NCI-H345 treated with DMSO at 0.1 percent for 48 hours (cell line): ENCODE results near the gene PHF21B.
"Not testable (repeated sequence)": the region's sequence is repeated elsewhere in the genome, so short reads cannot be mapped to it uniquely, and the experiment has no call there.

Experiments used
- DNase-seq: peaks from one replicate; lab custom pipeline; 2025; ENCODE audit not compliant: unreplicated experiment; lab: John Stamatoyannopoulos, UW

The PHF21B gene

DNA sequence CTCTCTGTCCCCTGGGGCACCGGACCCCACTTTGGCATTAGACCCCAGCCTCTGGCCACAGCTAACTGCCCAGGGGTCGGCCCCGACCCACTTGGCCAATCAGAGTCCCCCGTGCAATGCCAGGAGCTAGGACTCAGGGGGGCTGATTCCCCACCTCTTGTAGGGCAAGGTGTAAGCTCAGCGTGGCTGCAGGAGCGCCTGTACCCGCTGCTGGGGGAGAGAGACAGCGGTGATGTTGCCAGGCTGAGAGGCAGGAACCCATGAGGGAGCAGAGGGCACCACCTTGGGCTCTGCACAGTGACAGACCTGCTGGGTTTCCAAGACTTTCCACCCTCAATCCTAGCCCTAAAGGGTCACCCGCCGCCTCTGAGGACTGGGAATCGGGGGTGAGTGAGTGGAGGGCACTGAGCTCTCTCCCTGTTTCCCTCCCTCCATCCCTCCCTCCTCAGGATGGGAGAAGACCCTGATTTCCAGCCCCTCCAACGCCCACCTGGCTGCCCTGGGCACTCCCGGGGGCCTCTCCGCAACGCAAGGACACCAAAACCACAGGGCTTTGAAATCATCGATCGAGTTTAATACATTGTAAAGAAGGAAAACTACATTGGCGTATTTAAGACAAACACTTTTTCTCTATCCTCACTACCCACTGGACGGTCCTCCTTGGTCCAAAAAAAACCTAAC, 129.1 kb downstream of the PHF21B start:
- DNase-seq, result no peak

GRCh38 chr22:44879301-44879680, 130.5 kb downstream of the PHF21B start:
- no peak for DNase-seq

- DNase-seq, result no peak
Measured at GRCh38 chr22:44878483-44879300, 131.1 kb downstream of the PHF21B start.

- DNase-seq, result no peak
Measured at GRCh38 chr22:44876921-44877320, 132.9 kb downstream of the PHF21B start.

- no peak for DNase-seq
Measured at GRCh38 chr22:44871782-44872181, 138.0 kb downstream of the PHF21B start.

- DNase-seq, result no peak
Measured at GRCh38 chr22:44870021-44870420, 139.8 kb downstream of the PHF21B start.

GRCh38 chr22:44869196-44869595, 140.6 kb downstream of the PHF21B start:
- DNase-seq, result no peak

DNA sequence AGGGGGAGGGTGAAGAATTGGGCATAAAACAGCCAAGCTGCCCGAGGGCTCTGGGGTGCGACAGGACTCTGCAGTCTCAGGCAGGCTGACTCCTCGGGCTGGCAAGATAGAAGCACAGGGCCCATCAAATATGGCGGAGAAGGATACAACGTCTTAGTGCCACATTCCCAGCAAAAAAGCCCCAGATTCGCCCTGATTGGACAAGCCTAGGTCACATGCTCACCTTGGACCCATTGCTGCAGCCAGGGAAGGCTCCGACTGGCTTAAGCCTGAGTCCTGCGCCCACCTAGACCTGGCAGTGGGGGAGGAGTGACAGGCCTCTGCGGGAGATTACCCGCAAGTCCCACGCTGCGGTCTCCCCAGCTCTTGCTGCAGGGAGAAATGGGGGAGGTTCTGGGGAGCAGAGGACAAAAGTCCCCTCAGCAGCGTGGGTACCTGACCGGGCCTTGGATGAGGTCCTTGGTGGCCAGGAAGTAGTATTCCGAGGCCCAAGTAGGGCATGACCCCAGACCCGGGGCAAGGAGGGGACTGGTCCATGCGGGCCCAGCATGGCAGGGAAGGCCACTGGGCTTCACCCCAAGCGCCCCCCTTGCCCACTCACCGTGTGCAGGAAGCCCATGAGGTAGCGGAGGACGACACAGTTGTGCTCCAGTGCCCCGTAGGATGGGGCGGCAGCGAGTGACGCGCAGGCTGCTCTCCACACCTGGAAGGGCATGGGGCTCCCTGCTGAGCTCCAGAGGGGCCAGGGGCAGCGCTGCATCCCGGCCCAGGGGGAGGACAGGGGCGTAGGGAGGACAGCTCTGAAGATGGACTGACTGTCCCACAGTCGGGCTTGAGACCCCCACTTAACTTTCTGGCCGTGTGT, 144.4 kb downstream of the PHF21B start:
- no peak for DNase-seq

DNA sequence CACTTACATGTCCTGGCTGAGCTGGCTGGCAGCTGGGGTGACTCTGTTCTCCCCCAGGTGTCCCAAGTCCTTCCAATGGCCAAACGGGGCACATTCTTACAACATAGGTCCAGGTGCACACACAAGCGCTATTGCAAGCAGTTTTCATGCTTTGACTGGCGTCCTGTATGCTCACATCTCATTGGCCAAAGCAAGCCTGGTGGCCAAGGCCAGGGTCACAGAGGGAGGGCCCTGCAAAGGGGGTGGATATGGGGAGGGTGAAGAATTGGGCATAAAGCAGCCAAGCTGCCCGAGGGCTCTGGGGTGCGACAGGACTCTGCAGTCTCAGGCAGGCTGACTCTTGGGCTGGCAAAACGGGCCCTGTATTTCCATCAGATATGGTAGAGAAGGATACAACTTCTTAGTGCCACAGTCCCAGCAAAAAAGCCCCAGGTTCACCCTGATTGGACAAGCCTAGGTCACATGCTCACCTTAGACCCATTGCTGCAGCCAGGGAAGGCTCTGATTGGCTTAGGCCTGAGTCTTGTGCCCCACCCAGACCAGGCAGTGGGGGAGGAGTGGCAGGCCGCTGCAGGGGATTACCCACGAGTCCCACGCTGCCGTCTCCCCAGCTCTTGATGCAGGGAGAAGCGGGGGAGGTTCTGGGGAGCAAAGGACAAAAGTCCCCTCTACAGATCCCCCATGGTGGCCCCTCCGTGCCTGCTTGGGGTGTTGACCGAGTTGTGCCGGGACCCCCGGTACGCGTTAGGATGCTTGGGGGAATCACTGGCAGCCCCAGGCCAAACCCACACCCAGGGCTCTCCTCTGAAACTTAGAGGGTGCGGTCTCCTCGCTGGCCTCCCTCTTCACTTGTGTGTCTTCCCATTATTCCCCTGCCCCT, 146.6 kb downstream of the PHF21B start:
- no peak for DNase-seq

DNA sequence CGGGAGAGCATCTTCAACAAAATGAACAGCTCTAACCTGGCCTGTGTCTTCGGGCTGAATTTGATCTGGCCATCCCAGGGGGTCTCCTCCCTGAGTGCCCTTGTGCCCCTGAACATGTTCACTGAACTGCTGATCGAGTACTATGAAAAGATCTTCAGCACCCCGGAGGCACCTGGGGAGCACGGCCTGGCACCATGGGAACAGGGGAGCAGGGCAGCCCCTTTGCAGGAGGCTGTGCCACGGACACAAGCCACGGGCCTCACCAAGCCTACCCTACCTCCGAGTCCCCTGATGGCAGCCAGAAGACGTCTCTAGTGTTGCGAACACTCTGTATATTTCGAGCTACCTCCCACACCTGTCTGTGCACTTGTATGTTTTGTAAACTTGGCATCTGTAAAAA, 147.5 kb downstream of the PHF21B start:
- no peak for DNase-seq

DNA sequence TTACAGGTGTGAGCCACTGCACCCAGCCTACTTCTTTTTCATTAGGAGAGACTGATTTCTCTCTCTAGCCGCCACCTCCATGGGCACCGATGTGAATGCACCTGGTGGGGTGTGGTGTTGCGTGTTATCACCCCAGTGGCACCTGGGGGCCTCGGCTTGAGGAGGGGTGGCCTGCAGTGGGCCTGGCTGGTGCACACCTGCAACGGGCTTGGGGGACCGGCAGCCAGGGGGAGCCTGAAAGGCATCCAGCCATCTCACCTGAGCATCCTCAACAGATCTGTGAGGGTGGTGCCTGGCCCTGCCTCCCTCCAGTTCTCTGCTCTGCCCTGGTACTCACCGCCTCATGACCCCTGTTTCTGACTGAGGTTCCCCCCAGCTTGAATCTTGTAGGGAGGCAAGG, 148.6 kb downstream of the PHF21B start:
- DNase-seq, result no peak

DNA sequence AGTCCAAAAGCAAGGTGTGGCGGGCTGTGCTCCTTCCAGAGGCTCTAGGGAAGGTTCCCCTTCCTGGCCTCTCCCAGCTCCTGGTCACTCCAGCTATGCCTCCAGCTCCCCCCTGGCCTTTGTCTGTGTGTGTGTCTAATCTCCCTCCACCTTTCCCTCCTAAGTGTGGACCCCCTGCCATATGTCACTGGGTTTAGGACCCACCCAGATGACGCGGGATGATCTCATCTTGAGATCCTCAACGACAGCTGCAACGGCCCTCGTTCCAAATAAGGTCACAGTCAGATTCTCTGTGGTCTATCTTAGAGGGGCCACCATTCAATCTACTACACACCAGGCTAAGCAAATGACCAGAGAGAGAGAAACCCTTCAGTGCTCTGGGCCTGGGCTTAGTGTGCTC, 149.5 kb downstream of the PHF21B start:
- DNase-seq, result no peak

DNA sequence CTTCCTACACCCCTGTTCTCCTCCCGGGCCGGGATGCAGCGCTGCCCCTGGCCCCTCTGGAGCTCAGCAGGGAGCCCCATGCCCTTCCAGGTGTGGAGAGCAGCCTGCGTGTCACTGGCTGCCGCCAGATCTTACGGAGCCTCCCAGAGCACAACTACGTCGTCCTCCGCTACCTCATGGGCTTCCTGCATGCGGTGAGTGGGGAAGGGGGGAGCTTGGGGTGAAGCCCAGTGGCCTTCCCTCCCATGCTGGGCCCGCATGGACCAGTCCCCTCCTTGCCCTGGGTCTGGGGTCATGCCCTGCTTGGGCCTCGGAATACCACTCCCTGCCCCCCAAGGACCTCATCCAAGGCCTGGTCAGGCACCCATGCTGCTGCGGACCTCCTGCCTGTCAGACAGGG, 150.2 kb downstream of the PHF21B start:
- no peak for DNase-seq

DNA sequence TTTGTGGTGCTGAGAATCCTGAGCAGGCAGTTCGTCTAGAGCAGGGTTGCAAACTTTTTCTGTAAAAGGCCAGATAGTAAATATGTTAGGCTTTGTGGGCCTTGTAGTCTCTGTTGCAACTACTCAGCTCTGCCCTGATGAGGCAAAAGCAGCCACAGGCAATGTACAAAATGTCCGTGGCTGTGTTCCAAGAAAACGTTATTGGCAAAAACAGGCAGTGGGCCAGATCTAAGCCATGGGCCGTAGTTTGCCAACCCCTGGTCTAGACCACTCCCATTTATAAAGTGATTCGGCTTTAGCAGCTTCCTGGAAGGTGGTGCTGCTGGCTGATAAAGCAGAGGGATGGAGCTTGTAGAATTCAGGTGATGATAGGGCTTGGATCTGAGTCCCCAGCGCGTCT, 151.0 kb downstream of the PHF21B start:
- not testable (repeated sequence) for DNase-seq

- DNase-seq, result no peak
Measured at GRCh38 chr22:44855855-44856254, 153.9 kb downstream of the PHF21B start.

DNA sequence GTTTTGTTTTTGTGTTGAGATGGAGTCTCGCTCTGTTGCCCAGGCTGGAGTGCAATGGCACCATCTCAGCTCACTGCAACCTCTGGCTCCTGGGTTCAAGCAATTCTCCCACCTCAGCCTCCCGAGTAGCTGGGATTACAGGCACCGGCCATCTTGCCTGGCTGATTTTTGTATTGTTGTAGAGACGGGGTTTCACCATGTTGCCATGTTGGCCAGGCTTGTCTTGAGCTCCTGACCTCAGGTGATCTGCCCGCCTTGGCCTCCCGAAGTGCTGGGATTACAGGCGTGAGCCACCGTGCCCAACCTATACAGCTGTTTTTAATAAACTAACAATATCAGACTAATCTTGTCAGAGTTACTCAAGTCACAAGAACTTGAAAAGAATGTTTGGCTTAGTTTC, 155.2 kb downstream of the PHF21B start:
- not testable (repeated sequence) for DNase-seq

DNA sequence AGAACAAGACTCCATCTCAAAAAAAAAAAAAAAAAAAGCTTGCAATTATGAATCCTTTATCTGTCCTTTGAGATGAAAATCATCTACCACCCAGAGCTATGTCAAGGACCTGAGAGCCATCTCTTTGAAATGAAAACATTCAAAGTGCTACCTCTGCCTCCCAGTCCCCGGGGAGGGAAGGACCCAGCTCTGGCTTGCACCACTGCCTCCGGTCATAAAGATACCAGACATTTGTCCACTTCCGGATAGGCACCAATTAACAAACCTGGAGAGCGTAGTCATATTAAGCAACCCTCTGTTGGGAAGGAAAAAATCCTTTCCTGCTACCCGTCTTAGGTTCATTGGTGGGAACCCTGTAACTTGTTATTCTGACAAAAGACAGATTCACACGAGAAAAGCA, 158.9 kb downstream of the PHF21B start:
- no peak for DNase-seq

DNA sequence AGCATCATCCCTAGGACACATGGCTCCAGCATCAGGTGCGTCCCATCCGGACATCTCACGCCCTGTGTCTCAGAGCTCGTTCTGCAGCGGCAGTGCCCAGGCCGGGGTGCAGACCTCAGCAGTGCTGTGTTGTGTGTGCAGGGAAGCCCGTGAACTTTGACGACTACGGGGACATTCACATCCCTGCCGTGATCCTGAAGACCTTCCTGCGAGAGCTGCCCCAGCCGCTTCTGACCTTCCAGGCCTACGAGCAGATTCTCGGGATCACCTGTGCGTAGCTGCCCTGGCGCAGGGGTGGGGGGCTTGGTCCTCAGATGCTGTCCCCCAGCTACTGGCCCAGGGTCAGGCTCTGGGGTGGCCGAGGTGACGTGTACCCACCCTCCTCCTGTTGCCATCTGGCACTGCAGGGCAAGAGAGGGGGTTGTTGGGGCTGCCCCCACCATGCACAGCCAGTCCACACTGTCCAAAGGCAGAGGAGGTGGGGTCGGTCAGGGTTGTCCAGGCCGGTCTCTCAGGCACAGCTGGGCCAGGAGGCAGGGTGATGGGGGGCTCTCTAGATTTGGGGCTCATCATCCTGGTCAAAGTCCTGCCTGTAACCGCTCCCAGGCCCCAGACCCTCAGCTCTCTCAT, 160.9 kb downstream of the PHF21B start:
- no peak for DNase-seq

DNA sequence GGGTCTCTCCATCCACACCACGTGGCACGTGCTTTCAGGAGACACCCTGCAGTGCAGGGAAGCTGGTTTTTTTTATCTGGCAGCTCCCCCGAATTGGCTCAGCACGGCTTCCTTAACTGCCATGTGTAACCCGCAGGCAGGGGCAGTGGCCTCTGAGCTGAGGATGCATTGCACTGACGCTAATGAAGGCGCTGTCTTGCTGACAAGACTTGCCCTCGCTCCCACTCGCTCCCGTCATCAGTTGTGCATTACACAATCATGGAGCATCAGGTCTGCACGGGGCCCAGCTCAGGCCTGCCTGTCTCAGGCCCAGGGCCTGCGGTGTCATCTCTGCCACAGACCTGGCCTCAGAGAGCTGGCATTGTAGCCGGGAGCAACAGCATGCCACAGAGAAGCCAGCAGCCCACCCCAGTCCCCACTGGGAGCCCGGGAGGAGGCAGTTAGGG, 161.5 kb downstream of the PHF21B start:
- no peak for DNase-seq

GRCh38 chr22:44847892-44848291, 161.9 kb downstream of the PHF21B start:
- DNase-seq, result no peak
